HG03025 (cell line): Measurements from ENCODE around the gene MAGEA2B.
"Not testable (repeated sequence)": the region's sequence is repeated elsewhere in the genome, so short reads cannot be mapped to it uniquely, and the experiment has no call there.

ENCODE experiments used
- ATAC-seq: cut with Tn5 transposase; IDR thresholded peaks from one replicate; pipeline ENCODE4 v1.9.1; 2021; ENCODE audit warnings: mild to moderate bottlenecking, moderate library complexity; ENCODE audit not compliant: unreplicated experiment, low FRiP score

The MAGEA2B gene

GRCh38 chrX:152713815-152714787 is at the start of gene MAGEA2B:
Gene MAGEA2B, plus strand, starts transcription at chrX:152714628. Its CDS starts 2,479 bp downstream, at chrX:152717107.
- ATAC-seq = not testable (repeated sequence)

- ATAC-seq = no peak
Measured at GRCh38 chrX:152674135-152674534, 40.3 kb upstream of the MAGEA2B start.

- not testable (repeated sequence) for ATAC-seq
Measured at GRCh38 chrX:152674652-152675051, 39.8 kb upstream of the MAGEA2B start.

- ATAC-seq = not testable (repeated sequence)
Measured at GRCh38 chrX:152681012-152681411, 33.4 kb upstream of the MAGEA2B start.

GRCh38 chrX:152697952-152698931 is 16.2 kb upstream of the MAGEA2B start, which contains the start of gene MAGEA3:
Gene MAGEA3, plus strand, starts transcription at chrX:152698794. Its CDS starts 2,039 bp downstream, at chrX:152700833.
- not testable (repeated sequence) for ATAC-seq

GRCh38 chrX:152700390-152700789 is 14.0 kb upstream of the MAGEA2B start:
- ATAC-seq = not testable (repeated sequence)

GRCh38 chrX:152706500-152706899 is 7.9 kb upstream of the MAGEA2B start:
- not testable (repeated sequence) for ATAC-seq

- ATAC-seq = not testable (repeated sequence)
Measured at GRCh38 chrX:152709173-152709572, 5.3 kb upstream of the MAGEA2B start, which contains the start of gene CSAG2. Gene CSAG2, minus strand, starts transcription at chrX:152709273. Its CDS starts 161 bp downstream, at chrX:152709112.

GRCh38 chrX:152713195-152713594 is 1.2 kb upstream of the MAGEA2B start:
- ATAC-seq = not testable (repeated sequence)

- no peak for ATAC-seq
Measured at GRCh38 chrX:152725409-152725808, 11.0 kb downstream of the MAGEA2B start.

GRCh38 chrX:152733261-152733975 is 19.0 kb downstream of the MAGEA2B start, which contains the start of the genes CSAG1 and MAGEA12:
Gene CSAG1, minus strand, starts transcription at chrX:152733721. Its CDS starts 1,261 bp downstream, at chrX:152732460.
Gene MAGEA12, plus strand, starts transcription at chrX:152733757. Its CDS starts 2,405 bp downstream, at chrX:152736162.
- ATAC-seq = no peak

- ATAC-seq = not testable (repeated sequence)
Measured at GRCh38 chrX:152734143-152734858, 19.9 kb downstream of the MAGEA2B start.

GRCh38 chrX:152735101-152735500 is 20.7 kb downstream of the MAGEA2B start:
- ATAC-seq = no peak

GRCh38 chrX:152735860-152736511 is 21.6 kb downstream of the MAGEA2B start:
- no peak for ATAC-seq

GRCh38 chrX:152736528-152736927 is 22.1 kb downstream of the MAGEA2B start:
- ATAC-seq = not testable (repeated sequence)

GRCh38 chrX:152738560-152738959 is 24.1 kb downstream of the MAGEA2B start:
- ATAC-seq = no peak

- not testable (repeated sequence) for ATAC-seq
Measured at GRCh38 chrX:152753686-152754650, 39.5 kb downstream of the MAGEA2B start, which contains the start of gene MAGEA2. Gene MAGEA2, minus strand, starts transcription at chrX:152753842. Its CDS starts 2,479 bp downstream, at chrX:152751363.
